GM23338 (cell line): ENCODE data around the gene TAPBP.

Experiments
- CTCF ChIP-seq, 2 experiments: fragments of 200-600 bp in 1 of 2; sonication (generic) in 1 of 2; conservative IDR thresholded peaks; 2 replicates each; pipeline versions ENCODE4 v1.5.1 to v1.6.1; 2016 to 2017; ENCODE audit warnings: antibody characterized with exemption in 2 of 2, low read depth in 2 of 2, mild to moderate bottlenecking in 2 of 2, moderate library complexity in 1 of 2
- EZH2 ChIP-seq: fragments of 200-600 bp; sonication (generic); IDR thresholded peaks from one replicate; pipeline ENCODE4 v1.8.0; 2017; ENCODE audit warnings: antibody characterized with exemption, mild to moderate bottlenecking, low read depth; ENCODE audit not compliant: unreplicated experiment
- POLR2AphosphoS5 ChIP-seq: IDR thresholded peaks from 2 replicates; pipeline ENCODE4 v1.6.1; 2016; ENCODE audit warnings: antibody characterized with exemption, low read depth
- REST ChIP-seq: IDR thresholded peaks from one replicate; pipeline ENCODE4 v1.6.1; 2018; ENCODE audit warnings: antibody characterized with exemption; ENCODE audit not compliant: unreplicated experiment

GRCh38 chr6:33314515-33314942 is 651 bp upstream of the TAPBP start:
- TF ChIP-seq CTCF (conservative IDR thresholded peaks at IDR 0.05; ENCODE audit: low read depth in 2 of 2) (no peak), POLR2AphosphoS5 (no peak; the same call in 1 of the 2 replicates), EZH2 (no peak), REST (no peak)
